Epidermal melanocyte (primary cell): ENCODE results near the gene LUC7L.
"Not testable (repeated sequence)": the region's sequence is repeated elsewhere in the genome, so short reads cannot be mapped to it uniquely, and the experiment has no call there.

Source experiments
- DNase-seq: peaks from one replicate; pipeline ENCODE4 v3.0.0; 2011; ENCODE audit warnings: low spot score; ENCODE audit not compliant: insufficient read length

LUC7L gene

DNA sequence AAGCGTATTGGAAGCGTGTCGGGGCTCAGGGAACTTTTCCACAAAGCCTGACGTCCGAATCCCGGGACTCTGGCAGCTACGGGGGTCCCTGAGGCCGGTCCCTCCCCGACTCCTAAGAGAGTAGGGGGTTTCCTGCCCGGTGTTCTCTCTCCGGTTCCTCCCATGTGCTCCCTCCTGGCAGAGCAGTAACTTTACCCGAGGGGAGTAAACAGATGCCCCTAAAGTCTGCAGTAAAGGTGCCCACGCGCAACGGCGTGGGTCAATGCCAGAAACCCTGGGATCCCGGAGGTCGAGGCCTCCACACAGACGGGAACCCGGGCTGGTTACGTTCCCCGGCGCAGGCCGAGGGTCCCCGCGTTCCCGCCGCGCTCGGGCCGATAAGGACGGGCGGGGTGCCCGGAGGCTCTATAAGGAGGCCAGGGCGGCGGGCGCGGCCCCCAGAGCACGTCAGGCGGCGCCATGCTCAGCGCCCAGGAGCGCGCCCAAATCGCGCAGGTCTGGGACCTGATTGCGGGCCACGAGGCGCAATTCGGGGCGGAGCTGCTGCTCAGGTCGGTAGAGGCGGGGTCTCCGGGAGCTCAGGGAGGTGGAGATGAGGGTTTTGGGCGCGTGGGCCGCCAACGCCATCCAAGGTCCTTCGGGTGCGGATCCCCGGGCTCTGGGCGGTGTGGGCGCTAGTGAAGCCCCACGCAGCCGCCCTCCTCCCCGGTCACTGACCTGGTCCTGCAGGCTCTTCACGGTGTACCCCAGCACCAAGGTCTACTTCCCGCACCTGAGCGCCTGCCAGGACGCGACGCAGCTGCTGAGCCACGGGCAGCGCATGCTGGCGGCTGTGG, 63.5 kb downstream of the LUC7L start, which contains the start of gene HBM:
HBM (plus strand) TSS at position 440 of the 836 bp plus-strand sequence; CDS start at position 460, 20 bp downstream.
- peak; percentile 16 for DNase-seq

DNA sequence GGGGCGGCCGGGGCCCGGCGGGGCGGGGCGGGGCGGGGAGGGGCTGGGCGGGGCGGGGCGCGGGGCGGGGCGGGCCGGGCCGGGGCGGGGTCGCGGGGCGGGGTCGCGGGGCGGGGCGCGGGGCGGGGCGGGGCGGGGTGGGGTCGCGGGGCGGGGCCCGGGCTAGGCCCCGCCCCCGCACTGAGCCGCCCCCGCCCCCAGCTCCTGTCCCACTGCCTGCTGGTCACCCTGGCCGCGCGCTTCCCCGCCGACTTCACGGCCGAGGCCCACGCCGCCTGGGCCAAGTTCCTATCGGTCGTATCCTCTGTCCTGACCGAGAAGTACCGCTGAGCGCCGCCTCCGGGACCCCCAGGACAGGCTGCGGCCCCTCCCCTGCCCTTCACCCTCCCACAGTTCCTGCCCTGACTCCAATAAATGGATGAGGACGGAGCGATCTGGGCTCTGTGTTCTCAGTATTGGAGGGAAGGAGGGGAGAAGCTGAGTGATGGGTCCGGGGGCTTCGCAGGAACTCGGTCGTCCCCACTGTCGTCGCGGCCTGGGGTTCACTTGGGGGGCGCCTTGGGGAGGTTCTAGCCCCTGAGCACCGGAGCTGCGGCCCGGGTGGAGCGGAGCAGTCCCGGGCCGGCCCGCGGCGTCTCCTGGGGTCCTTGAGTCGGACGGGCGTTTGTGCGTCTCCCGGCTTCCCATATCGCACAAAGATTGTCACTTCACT, 64.3 kb downstream of the LUC7L start:
- no peak for DNase-seq

DNA sequence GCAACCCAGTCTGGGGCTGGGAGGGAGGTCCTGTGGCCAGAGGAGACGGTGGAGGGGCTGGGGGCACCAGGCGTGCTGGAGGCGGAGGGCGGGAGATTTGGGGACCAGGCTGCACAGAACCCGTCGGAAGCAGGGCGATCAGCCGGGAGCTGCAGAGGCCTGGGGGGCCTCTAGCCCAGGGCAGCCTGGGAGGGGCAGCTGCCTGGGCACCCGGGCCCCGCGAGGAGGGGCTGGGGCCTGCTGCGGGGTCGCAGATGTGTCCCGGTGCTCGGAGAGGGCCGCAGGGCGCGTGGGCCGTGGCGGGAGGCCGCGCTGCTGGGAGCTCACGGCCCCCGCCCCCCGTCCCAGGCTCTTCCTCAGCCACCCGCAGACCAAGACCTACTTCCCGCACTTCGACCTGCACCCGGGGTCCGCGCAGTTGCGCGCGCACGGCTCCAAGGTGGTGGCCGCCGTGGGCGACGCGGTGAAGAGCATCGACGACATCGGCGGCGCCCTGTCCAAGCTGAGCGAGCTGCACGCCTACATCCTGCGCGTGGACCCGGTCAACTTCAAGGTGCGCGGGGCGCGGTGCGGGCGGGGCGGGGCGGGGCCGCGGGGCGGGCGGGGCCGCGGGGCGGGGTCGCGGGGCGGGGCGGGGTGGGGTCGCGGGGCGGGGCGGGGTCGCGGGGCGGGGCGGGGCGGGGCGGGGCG, 65.0 kb downstream of the LUC7L start:
- not testable (repeated sequence) for DNase-seq

DNA sequence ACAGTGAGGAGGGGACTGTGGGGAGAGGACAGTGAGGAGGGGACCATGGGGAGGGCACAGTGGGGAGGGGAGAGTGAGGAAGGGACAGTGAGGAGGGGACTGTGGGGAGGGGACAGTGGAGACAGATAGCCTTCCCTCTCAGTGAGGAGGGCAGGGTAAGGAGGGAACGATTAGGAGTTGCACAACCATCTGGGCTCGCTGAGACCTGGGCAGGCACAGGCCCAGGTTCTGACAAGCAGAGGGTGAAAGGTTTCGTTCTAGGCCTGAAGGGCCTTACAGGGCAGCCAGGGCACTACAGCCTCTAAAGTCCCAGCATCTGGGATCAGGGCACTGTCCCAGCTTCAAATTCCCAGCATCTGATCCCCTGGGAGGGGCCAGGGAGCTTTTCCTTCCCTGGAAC, 65.6 kb downstream of the LUC7L start:
- not testable (repeated sequence) for DNase-seq

DNA sequence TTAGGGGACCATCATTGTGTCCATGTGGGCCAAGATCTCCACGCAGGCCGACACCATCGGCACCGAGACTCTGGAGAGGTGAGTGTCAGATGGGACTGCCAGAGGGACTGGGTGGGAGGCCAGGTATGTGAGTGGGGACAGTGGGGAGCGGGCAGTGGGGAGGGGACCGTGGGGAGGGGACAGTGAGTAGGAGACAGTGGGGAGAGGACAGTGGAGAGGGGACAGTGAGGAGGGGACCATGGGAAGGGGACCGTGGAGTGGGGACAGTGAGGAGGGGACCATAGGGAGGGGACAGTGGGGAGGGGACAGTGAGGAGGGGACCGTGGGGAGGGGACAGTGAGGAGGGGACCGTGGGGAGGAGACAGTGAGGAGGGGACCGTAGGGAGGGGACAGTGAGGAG, 66.1 kb downstream of the LUC7L start:
- not testable (repeated sequence) for DNase-seq

DNA sequence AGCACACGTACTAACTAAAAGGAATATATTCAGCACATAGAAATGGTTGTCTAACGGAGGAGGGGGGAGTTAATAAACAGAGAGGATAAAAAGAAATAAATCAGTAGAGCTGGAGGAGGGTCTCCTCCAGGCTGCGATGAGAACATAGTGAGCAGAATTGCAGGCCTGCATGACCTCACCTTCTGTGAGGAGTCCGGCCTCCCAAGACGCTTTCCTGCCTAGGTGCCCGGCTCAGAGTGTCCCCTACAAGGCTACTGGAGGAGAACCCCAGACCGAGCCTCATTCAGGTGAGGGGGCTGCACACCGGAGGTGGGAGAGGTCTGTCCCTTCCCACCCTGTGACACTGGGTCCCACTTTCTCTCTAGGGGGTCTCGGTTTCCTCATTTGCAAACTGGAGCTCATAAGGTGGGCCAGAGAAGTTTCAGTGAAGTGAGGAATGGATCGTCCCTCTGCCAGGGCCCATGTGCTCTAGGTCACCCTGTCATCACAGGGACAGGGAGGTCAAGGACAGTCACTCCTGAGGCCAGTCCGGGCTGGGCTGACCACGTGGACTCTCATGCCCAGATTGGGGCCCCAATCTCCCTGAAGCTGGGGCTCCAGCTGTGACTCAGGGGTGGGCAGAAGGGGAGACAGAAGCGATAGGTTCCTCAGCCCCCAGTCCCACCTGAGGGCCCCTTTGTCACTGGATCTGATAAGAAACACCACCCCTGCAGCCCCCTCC, 66.8 kb downstream of the LUC7L start:
- no peak for DNase-seq

DNA sequence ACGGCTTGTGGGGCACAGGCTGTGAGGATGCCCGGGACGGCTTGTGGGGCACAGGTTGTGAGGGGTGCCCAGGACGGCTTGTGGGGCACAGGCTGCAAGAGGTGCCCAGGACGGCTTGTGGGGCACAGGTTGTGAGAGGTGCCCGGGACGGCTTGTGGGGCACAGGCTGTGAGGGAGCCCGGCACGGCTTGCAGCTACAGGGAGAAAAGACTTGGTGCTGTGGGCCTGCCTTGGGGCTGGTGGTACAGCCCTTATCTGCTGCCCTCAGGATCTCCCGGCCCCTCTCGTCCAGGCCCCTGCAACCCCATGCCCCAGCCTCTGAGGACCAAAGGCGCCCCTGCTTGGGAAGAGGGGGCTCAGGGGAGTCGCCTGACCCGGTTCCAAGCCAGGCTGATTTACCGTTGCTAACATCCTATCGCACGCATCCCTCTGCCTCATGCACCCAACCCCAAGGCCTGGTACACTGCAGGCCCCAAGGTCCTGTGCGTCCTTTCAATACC, 68.5 kb downstream of the LUC7L start:
- no peak for DNase-seq

DNA sequence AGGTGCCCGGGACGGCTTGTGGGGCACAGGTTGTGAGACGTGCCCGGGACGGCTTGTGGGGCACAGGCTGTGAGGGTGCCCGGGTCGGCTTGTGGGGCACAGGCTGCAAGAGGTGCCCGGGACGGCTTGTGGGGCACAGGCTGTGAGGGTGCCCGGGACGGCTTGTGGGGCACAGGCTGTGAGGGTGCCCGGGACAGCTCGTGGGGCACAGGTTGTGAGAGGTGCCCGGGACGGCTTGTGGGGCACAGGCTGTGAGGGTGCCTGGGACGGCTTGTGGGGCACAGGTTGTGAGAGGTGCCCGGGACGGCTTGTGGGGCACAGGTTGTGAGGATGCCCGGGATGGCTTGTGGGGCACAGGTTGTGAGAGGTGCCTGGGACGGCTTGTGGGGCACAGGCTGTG, 69.0 kb downstream of the LUC7L start:
- DNase-seq, result not testable (repeated sequence)

DNA sequence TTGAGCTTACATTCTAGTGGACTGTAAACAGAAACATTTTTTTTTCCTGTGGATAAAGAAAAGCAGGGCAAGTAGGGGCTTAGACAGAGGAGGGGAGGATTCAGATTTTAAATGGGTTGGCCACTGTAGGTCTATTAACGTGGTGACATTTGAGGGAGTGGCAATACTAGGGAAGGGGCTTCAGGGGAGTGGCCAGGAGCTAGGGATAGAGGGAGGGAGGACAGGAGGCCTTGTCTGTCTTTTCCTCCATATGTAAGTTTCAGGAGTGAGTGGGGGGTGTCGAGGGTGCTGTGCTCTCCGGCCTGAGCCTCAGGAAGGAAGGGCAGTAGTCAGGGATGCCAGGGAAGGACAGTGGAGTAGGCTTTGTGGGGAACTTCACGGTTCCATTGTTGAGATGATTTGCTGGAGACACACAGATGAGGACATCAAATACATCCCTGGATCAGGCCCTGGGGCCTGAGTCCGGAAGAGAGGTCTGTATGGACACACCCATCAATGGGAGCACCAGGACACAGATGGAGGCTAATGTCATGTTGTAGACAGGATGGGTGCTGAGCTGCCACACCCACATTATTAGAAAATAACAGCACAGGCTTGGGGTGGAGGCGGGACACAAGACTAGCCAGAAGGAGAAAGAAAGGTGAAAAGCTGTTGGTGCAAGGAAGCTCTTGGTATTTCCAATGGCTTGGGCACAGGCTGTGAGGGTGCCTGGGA, 70.0 kb downstream of the LUC7L start:
- no peak for DNase-seq

DNA sequence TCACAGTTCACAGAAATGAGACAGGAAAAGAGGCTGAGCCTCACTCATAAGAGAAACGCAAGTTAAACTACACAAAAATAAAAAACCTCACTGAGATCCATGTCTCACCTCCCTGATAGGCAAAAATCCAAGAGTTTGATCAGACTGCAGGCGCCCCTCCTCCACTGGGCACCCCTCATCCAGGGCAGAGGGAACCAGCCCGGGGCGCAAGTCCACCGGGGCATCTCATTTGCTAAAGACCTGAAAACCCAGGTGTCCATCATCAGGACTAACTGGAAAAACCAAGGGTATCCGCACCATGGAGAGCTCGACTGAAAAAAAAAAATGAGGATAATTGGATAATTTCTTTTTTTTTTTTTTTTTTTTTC, 74.2 kb downstream of the LUC7L start:
- no peak for DNase-seq

DNA sequence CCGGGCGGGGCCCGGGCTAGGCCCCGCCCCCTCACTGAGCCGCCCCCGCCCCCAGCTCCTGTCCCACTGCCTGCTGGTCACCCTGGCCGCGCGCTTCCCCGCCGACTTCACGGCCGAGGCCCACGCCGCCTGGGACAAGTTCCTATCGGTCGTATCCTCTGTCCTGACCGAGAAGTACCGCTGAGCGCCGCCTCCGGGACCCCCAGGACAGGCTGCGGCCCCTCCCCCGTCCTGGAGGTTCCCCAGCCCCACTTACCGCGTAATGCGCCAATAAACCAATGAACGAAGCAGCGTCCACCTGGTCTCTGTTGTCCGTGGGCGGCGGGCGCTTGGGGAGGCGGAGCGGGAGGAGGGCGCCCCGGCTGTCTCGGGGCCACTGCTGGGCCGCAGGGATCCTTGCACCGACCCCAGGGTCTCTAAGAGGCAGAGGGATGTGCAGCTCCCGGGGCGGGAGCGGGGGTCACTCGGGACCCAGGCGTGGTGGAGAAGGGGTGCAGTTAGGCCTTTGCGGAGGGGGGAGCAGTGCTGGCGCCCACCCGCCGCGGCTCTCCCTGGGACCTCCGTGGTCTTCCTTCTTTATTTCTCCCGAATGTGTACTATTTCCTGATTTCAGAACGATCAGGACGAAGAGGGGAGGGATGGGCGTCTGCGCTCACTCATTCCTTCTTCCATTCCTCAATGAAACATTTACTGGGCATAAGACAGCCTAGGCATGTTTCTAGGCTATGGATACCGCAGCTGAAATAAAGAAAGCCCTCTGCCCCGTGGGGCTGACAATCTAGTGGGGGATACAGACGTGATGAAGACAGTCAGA, 74.8 kb downstream of the LUC7L start:
- no peak for DNase-seq

DNA sequence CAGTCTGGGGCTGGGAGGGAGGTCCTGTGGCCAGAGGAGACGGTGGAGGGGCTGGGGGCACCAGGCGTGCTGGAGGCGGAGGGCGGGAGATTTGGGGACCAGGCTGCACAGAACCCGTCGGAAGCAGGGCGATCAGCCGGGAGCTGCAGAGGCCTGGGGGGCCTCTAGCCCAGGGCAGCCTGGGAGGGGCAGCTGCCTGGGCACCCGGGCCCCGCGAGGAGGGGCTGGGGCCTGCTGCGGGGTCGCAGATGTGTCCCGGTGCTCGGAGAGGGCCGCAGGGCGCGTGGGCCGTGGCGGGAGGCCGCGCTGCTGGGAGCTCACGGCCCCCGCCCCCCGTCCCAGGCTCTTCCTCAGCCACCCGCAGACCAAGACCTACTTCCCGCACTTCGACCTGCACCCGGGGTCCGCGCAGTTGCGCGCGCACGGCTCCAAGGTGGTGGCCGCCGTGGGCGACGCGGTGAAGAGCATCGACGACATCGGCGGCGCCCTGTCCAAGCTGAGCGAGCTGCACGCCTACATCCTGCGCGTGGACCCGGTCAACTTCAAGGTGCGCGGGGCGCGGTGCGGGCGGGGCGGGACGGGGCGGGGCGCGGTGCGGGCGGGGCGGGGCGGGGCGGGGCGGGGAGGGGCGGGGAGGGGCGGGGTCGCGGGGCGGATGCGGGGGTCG, 75.6 kb downstream of the LUC7L start:
- DNase-seq, result not testable (repeated sequence)

DNA sequence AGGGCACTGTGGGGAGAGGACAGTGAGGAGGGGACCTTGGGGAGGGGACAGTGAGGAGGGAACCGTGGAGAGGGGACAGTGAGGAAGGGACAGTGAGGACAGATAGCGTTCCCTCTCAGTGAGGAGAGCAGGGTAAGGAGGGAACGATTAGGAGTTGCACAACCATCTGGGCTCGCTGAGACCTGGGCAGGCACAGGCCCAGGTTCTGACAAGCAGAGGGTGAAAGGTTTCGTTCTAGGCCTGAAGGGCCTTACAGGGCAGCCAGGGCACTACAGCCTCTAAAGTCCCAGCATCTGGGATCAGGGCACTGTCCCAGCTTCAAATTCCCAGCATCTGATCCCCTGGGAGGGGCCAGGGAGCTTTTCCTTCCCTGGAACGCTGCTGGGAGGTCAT, 76.1 kb downstream of the LUC7L start:
- not testable (repeated sequence) for DNase-seq

DNA sequence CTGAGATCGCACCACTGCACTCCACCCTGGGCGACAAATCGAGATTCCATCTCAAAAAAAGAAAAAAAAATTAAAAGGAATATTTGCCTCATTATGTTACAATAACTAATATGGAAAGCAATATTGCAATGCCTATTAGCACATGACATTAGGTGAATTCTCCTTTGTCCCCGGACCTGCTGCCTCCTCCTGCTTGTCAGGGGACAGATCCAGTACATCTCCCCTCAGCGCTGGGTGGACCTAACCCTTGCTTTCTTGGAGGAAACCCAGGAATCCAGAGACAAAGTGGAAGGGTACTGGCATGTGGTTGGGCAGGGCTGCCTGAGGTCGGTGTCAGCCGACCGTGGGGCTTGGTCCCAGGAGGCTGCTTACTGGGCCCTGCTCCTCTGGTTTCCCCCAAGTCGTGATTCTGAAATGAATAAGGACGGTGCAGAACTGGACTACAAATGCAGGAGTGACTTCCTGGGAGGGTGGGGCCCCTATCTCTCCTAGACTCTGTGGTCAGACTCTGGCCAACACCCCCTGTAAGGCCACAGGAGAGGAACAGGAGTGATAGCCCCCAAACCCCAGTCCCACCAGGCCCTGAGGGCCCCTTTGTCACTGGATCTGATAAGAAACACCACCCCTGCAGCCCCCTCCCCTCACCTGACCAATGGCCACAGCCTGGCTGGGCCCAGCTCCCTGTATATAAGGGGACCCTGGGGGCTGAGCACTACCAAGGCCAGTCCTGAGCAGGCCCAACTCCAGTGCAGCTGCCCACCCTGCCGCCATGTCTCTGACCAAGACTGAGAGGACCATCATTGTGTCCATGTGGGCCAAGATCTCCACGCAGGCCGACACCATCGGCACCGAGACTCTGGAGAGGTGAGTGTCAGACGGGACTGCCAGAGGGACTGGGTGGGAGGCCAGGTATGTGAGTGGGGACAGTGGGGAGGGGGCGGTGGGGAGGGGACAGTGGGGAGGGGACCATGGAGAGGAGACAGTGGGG, 76.8 kb downstream of the LUC7L start, which contains the start of gene HBZ:
HBZ (plus strand) TSS at position 504 of the 988 bp plus-strand sequence; CDS start at position 770, 266 bp downstream.
- no peak for DNase-seq

DNA sequence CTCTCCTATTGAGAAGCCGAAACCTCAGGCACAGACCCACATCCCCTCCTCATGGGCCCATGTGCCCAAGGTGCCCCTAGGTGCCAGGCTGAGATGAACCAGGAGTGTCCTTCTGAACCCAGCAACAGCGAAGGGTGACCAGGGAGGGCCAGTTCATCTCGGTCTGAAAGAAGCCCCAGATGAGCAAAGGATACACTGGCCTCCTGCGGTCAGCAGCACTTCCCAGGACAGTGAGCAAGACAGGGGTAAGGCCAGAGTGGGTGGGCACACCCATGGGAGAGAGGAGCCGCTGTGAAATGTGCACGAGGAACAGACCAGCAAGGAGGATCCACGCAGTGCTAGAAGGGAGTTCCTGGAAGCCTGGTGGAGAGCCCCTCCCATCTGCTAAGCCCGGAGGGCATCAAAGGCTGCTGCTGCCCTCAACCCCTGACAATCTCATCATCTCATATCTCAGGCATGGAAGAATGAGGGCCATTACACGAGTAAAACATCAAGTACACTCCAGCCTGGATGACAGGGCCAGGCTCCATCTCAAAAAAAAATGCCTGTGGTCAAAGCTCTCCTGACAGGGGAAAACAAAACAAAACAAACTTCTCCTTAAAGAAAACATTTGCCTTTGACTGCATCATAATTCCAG, 80.1 kb downstream of the LUC7L start:
- DNase-seq, result no peak

DNA sequence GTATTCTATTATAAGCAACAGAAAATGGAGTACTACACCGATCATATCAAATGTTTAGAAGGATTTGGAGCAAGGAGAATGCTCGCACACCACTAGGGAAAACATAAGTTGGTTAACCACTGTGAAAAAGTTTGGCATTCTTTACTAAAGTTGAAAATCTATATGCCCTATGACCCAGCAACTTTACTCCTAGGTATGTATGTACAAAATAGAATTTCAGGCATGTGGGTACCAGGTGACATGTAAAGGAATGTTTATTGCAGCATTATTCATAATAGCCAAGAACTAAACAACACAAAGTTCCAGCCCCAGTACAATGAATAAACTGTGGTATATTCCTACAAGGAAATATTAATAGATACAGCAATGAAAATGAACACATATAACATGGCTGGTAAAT, 82.6 kb downstream of the LUC7L start:
- no peak for DNase-seq

DNA sequence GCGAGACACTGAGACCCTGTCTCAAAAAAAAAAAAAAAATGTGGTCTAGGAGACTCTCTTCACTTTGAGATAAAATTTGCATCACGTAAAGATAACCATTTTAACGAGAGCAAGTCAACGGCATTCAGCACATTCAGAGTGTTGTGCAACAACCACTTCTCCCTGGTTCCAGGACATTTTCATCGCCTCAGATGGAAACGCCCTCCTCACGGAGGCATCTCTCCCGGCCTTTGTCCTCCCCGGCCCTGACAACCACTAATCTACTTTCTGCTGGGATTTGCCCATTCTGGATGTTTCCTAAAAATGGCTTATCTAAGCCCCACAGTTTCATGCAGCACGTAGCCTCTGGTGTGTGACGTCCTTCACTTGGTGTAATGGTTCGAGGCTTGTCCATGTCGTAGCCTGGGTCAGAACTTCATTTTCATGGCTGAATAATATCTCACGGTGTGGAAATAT, 84.4 kb downstream of the LUC7L start:
- DNase-seq, result no peak
